Loucy (cell line): ENCODE measurements around the gene RPE65.

Source experiments
- EZH2phosphoT487 ChIP-seq: fragments of 200-600 bp; IDR thresholded peaks from 2 replicates; pipeline ENCODE4 v1.6.1; 2018; ENCODE audit warnings: antibody characterized with exemption, mild to moderate bottlenecking, moderate library complexity, borderline replicate concordance
- TF ChIP-seq, protein P1 (sequence below): fragments of 200-600 bp; sonication (generic); conservative IDR thresholded peaks from 2 replicates; pipeline ENCODE4 v1.5.1; 2014; ENCODE audit warnings: mild to moderate bottlenecking, antibody characterized with exemption, low read length

DNA sequence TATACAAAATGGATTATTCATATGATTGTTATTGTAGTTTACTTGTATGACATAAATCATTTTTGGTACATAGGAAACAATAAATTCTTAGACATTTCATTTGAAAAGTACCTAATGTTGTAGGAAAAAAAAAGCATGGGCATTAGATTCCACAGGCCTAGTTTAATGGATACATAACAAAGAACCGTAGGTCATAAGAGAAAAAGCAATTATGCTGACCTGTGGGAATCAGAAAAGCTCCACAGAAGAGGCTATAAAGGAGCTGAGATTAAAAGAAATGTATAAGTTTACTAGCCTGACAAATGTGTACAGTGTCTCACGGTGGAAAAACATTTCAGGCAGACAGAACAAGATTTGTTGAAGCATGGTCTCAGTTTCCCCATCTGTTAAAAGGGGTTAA is 43.4 kb upstream of the RPE65 start:
- TF ChIP-seq, protein P1, sequence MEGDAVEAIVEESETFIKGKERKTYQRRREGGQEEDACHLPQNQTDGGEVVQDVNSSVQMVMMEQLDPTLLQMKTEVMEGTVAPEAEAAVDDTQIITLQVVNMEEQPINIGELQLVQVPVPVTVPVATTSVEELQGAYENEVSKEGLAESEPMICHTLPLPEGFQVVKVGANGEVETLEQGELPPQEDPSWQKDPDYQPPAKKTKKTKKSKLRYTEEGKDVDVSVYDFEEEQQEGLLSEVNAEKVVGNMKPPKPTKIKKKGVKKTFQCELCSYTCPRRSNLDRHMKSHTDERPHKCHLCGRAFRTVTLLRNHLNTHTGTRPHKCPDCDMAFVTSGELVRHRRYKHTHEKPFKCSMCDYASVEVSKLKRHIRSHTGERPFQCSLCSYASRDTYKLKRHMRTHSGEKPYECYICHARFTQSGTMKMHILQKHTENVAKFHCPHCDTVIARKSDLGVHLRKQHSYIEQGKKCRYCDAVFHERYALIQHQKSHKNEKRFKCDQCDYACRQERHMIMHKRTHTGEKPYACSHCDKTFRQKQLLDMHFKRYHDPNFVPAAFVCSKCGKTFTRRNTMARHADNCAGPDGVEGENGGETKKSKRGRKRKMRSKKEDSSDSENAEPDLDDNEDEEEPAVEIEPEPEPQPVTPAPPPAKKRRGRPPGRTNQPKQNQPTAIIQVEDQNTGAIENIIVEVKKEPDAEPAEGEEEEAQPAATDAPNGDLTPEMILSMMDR = no peak
- no peak for TF ChIP-seq EZH2phosphoT487
